Measurements from ENCODE around the gene CALR.
"Not testable (repeated sequence)": the region's sequence is repeated elsewhere in the genome, so short reads cannot be mapped to it uniquely, and the experiment has no call there.

CALR gene

DNA sequence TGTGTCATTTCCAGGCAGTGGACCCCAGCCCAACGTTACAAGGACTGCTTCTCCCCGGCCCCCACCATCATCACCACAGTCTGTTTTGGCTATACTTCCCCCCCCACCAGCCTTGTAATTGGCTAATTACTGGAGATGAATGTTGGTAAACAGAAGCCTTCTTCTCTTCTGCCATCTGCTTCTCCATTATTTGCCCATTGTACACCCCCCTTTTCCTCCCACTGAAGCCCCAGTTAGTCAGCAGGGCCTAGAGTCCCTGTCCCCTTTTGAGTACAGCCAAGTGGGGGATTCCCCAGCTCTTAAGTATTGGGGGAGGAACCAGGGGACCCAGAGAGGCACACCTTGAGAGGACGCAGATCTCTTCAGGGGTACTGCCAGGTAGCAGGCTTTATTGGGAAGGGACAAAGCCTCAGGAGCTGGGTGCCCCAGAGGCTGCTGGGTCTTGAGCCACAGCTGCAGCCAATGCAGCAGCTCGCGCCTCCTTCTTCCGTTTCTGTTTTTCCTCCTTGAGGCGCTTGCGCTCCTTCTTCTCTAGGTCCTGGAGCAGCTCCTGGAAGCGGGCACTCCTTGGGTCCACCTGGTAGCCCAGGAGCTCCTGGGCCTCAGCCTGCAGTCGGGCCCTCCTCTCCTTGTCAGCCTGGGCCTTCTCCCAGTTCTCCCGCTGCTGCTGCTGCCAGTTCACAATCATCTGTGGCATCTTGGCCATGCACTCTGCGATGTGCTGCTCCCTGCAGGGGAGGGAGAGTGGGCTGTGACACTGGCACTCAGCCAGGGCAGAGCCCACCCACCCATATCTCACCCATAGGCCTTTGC lies 15.6 kb downstream of the CALR start:
- DNase-seq = no peak

DNA sequence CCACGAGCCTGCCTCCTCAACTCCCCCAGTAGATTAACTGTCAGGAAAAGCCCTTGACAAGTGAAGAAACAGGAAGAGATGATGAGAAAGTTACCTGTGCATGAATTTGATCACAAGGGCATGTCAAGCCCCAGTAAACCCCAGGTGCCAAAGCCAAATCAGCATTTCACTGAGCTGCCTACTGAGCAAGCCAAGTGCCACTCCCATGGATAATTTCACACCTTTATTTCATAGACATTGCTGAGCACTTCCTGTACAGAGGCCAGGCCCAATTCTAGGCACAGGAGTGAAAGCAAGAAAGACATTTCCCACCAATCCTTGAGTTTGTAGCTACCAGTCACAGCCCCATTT lies 16.2 kb downstream of the CALR start:
- DNase-seq = no peak

DNA sequence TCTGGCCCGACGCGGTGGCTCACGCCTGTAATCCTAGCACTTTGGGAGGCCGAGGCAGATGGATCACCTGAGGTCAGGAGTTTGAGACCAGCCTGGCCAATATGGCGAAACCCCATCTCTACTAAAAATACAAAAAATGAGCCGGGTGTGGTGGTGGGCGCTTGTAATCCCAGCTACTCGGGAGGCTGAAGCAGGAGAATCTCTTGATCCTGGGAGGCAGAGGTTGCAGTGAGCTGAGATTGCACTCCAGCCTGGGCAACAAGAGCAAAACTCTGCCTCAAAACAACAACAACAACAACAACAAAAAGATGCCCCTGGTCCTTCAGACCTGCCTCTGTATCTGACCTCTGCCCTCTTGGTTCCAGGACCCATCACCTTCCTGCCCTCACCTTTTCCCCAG lies 17.2 kb downstream of the CALR start:
- DNase-seq = not testable (repeated sequence)

DNA sequence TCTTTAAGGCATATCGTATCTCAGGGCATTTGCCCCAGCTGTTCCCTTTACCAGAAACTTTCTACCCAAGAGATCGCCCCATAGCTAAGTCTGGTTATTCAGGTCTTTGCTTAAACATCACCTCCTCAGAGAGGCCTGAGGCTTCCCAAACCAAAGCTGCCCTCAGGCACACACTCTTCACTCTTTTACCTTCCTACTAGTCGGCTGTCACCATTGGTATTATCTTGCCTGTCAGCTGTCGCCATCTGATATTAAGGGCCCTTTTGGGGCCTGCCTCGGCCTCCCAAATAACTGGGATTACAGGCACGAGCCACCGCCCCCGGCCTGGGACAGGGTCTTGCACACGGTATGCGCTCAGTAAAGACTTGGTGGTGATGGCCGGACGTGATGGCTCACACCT lies 17.6 kb downstream of the CALR start:
- no peak for DNase-seq

DNA sequence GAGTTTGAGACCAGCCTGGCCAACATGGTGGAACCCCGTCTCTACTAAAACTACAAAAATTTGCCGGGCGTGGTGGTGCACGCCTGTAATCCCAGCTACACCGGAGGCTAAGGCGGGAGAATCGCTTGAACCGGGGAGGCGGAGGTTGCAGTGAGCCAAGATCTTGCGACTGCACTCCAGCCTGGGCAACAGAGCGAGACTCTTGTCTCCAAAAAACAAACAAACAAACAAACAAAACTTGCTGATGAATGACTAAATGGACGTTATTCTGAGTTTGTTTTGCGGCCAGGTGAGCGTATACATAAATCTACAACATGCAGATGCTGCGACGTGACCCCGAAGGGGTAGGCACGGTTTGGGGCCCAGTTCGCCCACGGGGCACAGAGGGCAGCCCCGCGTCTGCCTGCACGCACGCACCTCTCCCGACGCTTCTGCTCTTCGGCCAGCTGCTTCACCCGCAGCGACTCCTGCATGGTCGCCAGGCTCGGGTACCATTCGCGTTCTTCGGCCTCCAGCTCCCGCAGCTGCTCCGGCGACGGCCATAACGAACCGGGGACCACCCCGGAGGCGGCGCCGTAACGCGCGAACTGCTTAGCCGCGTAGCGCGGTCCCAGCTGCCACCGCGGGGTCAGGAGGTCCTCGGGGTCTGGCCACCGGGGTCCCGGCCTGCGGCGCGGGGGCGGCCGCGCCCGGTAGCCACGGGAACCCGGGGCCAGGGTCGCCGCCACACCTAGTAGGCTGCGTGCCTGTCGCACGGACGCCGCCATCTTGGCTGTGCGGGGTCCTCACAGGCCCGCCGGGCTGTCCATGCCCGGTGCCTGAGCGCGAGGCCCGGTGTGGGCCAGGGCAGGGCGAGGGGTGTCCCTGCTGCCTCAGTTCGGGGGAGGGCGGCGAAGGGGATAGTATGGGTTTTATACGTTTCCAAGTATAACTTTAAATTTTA lies 18.3 kb downstream of the CALR start, which contains the start of gene GADD45GIP1:
Gene GADD45GIP1 (minus strand): TSS at position 778 of the 943 bp plus-strand sequence. CDS start 11 bp downstream, at position 767.
- peak; percentile 84 for DNase-seq

DNA sequence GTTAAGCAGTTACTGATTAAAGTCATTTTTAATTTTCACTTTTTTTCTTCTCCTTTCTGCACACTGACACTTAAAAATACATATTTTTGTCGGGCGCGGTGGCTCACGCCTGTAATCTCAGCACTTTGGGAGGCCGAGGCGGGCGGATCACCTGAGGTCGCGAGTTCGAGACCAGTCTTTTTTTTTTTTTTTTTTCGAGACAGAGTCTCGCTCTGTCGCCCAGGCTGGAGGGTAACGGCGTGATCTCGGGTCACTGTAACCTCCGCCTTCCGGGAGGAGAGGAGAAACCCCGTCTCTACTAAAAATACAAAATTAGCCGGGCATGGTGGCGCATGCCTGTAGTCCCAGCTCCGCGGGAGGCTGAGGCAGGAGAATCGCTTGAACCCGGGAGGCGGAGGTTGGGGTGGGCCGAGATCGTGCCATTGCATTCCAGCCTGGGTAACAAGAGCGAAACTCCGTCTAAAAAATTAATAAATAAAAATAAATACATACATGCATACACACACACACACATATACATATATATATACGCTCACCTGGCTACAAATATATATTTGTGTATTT lies 19.1 kb downstream of the CALR start:
- DNase-seq = not testable (repeated sequence)

DNA sequence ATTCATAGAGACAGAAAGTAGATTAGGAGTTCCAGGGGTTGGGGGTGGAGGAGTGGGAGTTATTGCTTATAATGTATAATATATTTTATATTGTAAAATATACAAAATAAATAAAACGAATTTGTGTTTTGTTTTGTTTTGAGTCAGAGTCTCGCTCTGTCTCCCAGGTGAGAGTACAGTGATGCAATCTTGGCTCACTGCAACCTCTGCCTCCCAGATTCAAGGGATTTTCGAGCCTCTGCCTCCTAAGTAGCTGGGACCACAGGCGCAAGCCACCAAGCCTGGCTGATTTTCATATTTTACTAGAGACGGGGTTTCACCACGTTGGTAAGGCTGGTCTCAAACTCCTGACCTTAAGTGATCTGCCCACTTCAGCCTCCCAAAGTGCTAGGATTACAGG lies 21.1 kb downstream of the CALR start:
- no peak for DNase-seq

DNA sequence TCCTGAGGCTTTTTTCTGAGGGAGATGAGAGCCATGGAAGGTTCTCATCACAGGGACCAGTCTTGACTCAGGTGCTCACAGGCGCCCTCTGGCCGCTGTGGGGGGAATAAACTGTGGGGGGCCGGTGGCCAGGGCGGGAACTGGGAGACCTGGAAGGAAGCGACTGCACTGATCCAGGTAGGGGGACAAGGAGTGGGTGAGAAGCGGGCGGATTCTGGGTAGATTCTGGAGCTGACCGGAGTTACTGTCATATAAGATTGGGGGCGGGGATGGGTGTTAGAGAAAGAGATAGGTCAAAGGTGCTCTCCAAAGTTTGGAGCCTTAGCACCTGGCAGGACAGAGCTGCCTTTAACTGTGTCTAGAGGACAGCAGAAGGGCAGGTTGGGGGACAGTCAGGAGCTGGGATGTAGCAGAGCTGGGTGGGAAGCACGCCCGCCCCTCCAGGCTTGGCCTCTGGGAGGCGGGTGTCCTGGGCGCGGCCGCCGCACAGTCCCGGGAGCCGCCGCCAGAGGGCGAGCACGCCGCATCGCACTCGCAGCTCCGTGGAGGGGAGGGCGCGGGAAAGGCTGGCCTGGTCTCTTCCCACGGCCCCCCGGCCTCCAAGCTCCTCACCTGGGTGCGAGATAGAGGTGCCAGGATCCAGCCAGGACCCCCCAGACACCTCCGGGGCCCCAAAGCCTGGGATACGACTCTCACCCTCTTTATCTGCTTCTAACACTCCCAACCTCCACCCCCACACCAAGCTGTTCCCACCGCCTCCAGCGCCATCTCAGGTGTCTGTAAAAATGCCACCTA lies 26.8 kb downstream of the CALR start:
- peak; percentile 86 for DNase-seq

DNA sequence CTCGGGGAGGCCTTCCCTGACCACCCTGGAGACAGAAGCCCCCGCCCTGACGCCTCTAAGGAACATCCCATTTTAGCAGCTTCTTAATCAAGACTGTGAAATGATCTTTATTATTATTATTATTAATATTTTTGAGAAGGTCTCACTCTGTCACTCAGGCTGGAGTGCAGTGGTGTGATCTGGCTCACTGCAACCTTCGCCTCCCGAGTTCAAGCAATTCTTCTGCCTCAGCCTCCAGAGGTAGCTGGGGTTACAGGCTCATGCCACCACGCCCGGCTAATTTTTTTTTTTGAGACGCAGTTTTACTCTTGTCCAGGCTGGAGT lies 27.4 kb downstream of the CALR start:
- DNase-seq = no peak

DNA sequence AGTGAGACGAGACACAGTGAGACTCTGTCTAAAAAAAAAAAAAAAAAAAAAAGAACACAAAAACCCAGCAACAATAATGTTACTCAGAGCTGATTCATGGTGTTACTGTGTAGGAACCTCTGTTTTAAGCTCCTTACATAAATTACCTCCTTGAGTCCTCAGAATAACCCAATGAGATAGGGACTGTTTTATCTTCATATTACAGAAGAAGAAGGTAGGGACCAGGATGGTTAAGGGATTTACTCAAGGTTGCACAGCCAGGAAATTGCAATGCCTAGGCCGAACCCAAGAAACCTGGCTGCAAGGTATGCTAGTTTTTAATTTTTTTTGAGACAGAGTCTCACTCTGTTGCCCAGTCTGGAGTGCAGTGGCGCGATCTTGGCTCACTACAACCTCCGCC lies 29.5 kb downstream of the CALR start:
- no peak for DNase-seq

DNA sequence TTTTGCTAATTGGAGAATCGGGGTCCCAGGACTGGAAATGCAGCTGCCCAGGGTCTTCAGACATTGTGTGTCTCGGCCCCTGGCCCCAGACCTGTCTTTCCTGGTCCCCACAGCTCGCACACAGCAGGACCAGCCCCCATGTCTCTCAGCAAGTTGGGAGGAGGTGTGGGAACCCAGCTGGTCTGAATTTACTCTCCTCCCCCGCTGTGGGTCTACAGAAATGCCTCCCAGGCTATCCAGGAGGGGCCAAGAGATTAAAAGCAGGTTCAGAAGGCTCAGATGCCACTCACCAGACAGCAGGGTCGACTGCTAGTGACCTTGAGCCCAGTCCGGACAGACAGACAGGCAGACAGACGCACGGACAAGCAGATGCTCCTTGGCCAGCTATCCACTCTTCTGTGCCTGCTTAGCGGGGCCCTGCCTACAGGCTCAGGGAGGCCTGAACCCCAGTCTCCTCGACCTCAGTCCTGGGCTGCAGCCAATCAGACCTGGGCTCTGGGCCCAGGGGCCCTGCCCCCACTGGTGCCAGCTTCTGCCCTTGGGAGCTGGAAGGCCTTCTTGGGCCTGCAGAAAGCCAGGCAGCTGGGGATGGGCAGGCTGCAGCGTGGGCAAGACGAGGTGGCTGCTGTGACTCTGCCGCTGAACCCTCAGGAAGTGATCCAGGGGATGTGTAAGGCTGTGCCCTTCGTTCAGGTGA lies 31.0 kb downstream of the CALR start, which contains the start of gene DAND5:
Gene DAND5 (plus strand): TSS at position 285 of the 697 bp plus-strand sequence. CDS start 85 bp downstream, at position 370.
- no peak for DNase-seq

DNA sequence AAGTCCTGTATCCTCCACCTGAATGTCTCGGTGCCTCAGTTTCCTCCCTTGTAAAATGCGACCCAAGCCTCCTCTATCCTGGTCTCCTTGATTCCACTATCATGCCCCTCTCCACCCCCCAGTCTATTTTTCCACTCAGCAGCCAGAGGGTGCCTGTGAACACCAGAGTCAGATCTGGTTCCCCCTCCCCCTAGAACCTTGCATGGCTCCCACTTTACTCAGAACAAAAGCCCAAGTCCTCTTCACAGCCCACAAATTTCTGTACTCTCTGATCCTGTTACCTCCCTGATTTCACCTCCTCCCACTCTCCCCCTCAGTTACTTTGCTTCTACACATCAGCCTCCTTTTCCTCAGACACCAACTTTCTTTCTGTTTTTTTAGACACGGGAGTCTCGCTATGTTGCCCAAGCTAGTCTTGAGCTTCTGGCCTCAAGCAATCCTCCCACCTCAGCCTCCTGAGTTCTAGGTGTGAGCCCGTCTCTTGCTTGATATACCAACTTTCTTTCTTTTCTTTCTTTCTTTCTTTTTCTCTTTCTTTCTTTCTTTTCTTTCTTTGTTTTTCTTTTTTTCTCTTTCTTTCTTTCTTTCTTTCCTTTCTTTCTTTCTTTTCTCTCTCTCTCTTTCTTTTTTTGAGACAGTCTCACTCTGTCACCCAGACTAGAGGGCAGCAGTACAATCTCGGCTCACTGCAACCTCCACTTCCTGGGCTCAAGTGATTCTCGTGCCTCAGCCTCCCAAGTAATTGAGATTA lies 31.8 kb downstream of the CALR start:
- no peak for DNase-seq

DNA sequence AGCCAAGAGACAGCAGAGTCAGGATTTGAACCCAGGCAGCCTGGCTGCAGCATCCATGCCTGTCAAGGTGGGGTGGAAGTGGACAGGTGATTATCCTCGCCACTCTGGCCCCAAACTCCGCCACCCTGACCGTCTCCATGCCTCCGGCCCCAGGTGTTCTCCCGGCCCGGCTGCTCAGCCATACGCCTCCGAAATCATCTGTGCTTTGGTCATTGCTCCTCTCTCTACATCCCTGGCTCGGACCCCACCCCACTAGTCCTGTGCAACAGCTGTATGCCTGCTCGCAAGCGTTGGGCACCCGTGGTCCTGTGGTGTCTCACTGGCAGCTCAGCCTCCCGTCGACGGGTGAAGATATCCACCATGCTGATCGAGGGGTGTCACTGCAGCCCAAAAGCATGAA lies 34.8 kb downstream of the CALR start:
- DNase-seq = no peak

DNA sequence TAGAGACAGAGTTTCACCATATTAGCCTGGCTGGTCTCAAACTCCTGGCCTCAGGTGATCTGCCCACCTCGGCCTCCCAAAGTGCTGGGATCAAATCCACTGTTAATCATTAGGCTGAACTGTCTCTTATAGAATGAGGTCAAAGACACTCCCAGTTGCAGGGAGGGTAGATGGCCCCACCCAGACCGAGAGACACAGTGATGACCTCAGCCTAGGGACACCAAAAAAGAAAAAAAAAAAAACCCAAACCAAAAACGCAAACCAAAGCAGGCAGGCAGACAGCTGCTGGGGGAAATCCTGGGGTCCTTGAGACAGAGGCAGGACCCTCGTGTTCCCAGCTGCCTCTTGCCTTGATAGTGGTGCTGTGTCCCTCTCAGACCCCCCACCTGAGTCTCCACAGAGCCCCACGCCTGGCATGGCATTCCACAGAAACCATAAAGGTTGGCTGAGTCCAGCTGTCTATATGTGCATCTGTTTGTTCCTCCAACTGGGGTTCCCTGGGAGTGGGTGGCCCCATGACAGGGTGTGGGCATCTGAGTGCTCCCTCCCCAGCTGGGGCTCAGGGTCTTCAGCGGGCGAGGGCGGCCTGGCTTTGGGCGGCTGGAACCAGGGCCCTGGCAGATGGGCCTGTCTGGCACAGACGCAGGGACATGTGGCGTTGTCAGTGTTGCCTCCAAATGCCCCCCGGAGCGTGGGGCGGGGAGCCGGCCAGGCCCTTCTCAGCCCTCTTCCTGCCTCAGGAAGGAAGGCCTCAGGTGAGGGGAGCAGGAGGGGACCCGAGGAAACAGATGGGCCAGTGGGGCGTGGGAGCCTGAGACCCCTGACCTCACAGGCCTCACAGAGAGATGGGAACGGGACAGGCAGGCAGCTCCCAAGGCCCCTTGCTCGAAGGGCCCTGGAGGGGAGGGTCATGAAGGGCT lies 36.2 kb downstream of the CALR start:
- DNase-seq = no peak

DNA sequence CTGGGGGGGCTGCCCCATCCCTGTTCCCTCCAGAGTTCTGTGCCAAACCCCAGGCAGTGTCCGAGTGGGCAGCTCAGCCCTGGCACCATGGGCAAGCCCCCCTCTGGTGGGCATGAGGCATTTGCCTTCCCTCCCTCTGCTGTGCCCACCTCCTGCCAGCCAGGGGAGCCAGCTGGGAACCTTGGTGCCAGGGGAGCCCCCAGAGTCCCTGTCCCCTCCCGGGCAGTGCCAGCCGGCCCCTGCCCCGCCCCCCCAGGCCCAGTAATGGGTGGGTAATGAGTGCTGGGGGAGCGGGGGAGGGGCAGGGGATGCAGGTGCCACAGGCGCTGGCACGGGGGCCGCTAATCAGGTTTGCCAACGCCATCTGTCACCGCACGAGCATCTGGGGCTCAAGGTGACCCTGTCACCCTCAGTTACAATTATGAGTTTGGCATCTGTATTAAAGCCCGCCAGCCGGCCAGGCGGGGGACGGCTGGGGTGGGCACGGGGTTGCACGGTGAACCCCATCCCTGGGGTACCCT lies 36.9 kb downstream of the CALR start:
- no peak for DNase-seq

DNA sequence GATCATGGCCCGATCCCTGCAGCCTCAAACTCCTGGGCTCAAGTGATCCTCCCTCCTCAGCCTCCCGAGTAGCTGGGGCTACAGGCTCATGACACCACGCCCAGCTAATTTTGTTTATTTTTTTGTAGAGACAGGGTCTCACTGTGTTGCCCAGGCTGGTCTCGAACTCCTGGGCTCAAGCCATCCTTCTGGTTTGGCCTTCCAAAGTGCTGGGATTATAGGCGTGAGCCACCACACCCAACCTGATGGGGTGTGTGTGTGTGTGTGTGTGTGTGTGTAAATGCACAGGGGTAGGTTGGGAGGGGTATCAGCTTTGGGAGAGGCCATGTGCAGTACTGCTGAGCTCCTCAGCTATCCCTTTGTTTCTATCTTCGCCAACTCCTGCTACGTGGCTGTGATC lies 37.7 kb downstream of the CALR start:
- DNase-seq = not testable (repeated sequence)

DNA sequence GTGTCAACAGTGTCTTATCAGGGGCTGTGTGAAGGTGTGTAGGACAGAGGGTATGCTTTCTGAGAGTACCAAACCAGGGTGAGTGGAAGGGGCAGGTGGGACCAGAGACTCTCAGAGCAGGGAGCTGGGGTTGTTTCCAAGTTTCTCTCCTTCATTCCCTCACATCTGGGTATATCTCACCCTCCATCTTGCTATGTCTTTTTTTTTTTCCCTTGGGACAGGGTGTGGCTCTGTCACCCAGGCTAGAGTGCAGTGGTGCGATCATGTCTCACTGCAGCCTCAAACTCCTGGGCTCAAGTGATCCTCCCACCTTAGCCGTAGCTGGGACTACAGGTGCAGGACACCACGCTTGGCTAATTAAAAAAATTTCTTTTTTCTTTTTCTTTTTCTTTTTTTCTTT lies 41.6 kb downstream of the CALR start:
- no peak for DNase-seq

DNA sequence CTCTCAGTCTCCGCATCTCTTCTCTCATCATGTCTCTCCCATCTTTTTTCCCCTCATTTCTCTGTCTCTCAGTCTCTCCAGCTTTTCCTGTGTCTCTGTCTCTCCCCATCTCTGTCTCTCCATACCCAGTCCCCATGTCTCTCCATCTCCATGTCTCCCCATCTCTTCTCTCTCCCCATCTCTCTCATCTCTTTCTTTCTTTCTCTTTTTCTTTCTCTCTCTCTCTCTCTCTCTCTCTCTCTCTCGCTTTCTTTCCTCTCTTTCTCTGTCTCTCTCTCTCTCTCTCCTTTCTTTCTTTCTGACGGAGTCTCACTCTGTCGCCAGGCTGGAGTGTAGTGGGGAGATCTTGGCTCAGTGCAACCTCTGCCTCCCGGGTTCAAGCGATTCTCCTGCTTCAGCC lies 44.2 kb downstream of the CALR start:
- no peak for DNase-seq

DNA sequence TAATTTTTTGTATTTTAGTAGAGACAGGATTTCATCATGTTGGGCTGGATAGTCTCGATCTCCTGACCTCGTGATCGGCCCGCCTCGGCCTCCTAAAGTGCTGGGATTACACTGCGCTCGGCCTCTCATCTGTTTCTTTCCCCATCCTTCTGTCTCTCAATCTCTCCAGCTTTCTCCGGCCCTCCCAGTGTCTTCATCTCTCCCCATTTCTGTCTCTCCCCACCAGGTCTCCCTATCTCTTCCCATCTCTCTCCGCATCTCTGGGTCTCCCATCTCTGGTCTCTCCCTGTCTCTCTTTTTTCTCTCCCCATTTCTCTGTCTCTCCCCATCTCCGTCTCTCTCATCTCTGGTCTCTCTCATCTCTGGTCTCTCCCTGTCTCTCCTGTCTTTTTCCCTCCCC lies 44.7 kb downstream of the CALR start:
- DNase-seq = no peak

DNA sequence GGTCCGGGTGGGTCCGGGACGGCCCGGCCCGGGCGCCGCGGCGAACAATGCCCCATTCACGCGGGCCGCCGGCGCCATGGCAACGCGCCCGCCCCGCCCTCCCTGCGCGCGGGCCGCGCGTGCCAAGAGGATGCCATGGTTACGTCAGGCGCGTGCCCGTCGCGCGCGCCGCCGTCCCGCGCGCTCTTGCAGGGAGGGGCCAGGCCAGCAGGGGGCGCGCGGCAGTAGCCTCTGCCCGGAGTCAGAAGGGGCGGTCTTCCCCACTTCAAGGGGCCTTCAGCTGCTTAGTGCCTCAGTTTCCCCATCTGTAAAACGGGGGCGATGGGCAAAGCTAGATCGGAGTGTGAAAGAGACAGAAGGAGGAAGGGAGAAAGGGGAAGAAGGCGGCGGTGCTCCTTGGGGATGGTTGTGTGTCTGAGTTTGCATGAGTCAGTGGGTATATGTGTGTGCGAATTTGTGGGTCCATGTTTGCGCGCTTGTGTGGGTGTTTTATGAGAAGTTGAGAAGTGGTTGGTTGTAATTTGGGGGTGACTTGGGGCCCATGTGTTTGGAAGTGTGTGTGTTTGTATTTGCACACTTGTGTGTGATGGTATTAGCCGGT lies 45.2 kb downstream of the CALR start:
- peak; percentile 81 for DNase-seq

Data from stimulated activated CD4-positive, alpha-beta T cell treated with anti-CD3 and anti-CD28 coated beads, Interleukin-4, amount 100 ng/mL, for 24 hours (primary cell).